ENCODE measurements around the gene URB2.

DNA sequence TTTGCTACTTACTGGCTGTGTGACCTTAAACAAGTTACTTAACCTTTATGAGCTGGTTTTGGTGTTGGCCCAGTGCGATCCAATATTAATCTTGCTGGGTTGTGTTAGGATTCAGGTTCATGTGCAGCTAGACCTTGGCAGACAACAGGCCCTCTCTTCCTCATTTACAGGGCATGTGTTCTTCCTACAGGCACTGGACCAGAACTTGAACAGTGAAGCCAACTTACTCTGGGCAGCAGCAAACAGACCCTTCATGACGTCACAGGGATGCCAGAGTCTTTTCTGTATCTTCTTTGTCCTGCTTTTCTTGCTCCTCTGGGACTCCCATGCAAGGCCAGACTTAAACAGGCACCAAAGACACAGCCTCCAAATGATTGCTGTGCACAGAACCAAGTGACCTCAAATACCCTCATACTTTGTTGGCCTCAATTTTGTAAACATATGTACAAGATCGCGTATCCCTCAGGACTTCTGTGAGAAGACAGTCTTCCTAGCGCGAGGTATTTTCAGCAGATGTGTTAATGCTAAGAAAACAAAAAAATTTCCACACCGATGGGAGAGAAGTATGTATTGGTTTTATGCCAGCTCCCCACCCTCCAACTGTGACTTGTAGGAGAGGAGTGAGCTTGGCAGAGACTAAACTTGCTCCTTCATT, 73.7 kb downstream of the URB2 start:
- TF ChIP-seq, protein P1, sequence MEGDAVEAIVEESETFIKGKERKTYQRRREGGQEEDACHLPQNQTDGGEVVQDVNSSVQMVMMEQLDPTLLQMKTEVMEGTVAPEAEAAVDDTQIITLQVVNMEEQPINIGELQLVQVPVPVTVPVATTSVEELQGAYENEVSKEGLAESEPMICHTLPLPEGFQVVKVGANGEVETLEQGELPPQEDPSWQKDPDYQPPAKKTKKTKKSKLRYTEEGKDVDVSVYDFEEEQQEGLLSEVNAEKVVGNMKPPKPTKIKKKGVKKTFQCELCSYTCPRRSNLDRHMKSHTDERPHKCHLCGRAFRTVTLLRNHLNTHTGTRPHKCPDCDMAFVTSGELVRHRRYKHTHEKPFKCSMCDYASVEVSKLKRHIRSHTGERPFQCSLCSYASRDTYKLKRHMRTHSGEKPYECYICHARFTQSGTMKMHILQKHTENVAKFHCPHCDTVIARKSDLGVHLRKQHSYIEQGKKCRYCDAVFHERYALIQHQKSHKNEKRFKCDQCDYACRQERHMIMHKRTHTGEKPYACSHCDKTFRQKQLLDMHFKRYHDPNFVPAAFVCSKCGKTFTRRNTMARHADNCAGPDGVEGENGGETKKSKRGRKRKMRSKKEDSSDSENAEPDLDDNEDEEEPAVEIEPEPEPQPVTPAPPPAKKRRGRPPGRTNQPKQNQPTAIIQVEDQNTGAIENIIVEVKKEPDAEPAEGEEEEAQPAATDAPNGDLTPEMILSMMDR (IDR thresholded peaks at IDR 0.05), result no peak
- TF ChIP-seq POLR2AphosphoS5 (IDR thresholded peaks at IDR 0.05) (no peak), EP300 (IDR thresholded peaks at IDR 0.05) (no peak), POLR2A (IDR thresholded peaks at IDR 0.05) (no peak)

Measured in gastroesophageal sphincter (tissue), 3 donors.